Thymus (tissue), 11 donors: Measurements from ENCODE around the gene IGSF9B. TPM values are rescaled to one million over a fixed set of nuclear protein-coding genes. Genes with fewer than 3 reads are reported as not detected.

Experiments
- DNase-seq, 9 donors: peaks; one replicate each; pipeline ENCODE4 v3.0.0-alpha.2; 2013; ENCODE audit warnings: low spot score in 9 of 9, low read depth in 6 of 9, missing footprints in 1 of 9
- H3K27ac ChIP-seq, 2 donors: one replicate each; pipeline ENCODE4 v1.5.1; 2013; ENCODE audit warnings: control low read depth in 1 of 2, low read depth in 1 of 2, low read length in 1 of 2, mild to moderate bottlenecking in 1 of 2, moderate library complexity in 1 of 2
- H3K27me3 ChIP-seq, 2 donors: one replicate each; pipeline ENCODE4 v1.5.1; 2013; ENCODE audit warnings: low read length in 1 of 2; ENCODE audit not compliant: control insufficient read depth in 2 of 2, insufficient read depth in 1 of 2
- H3K36me3 ChIP-seq, 2 donors: one replicate each; pipeline ENCODE4 v1.5.1; 2013; ENCODE audit warnings: low read length in 1 of 2, mild to moderate bottlenecking in 1 of 2, moderate library complexity in 1 of 2; ENCODE audit not compliant: control insufficient read depth in 2 of 2, insufficient read depth in 2 of 2
- H3K4me1 ChIP-seq, 2 donors: one replicate each; pipeline ENCODE4 v1.5.1; 2013; ENCODE audit warnings: low read length in 2 of 2; ENCODE audit not compliant: control insufficient read depth in 2 of 2, insufficient read depth in 2 of 2
- H3K4me3 ChIP-seq, 2 donors: one replicate each; pipeline ENCODE4 v1.5.1; 2013; ENCODE audit warnings: low read length in 2 of 2, control low read depth in 1 of 2, mild to moderate bottlenecking in 1 of 2
- H3K9me3 ChIP-seq, 2 donors: one replicate each; pipeline ENCODE4 v1.5.1; 2013; ENCODE audit warnings: low read length in 1 of 2, mild to moderate bottlenecking in 1 of 2; ENCODE audit not compliant: control insufficient read depth in 2 of 2, insufficient read depth in 1 of 2
- WGBS: extraction: QIAGEN DNeasy Blood & Tissue Kit; methylation state at CpG from one replicate; pipeline ENCODE4 v1.1.7; 2013; 5-methylcytosine and 5-hydroxymethylcytosine counted together
- polyA plus RNA-seq: library from polyadenylated mRNA; stranded (reverse); fragments of 200-250 nt; gene quantifications from one replicate; pipeline ENCODE4 v1.2.3, GENCODE V29; 2013
- total RNA-seq: library from RNA; stranded (reverse); fragments of 120-200 nt; gene quantifications from one replicate; pipeline ENCODE4 v1.2.4, GENCODE V29; 2013
- donor health status: healthy.

IGSF9B gene
- total and polyA plus RNA-seq, 2 donors = 1.6 to 1.8 TPM

GRCh38 chr11:133903875-133904817, 52.6 kb downstream of the IGSF9B start:
- no peaks in the 10 kb centered on the region for H3K36me3 ChIP-seq
- peaks cover 0 to 1% of the 10 kb centered on the region in 2 donors for H3K9me3 ChIP-seq
- no peak overlapping the region for H3K27ac ChIP-seq
- DNase-seq = no peak
- H3K4me1 ChIP-seq = no peaks in the 10 kb centered on the region
- WGBS = 93% methylated on average over 8 of the region's 8 CpGs
- H3K27me3 ChIP-seq = no peaks in the 10 kb centered on the region
- no peak overlapping the region for H3K4me3 ChIP-seq

- no peak overlapping the region for H3K4me3 ChIP-seq
- no peak overlapping the region for H3K27ac ChIP-seq
- 96% methylated on average over 13 of the region's 13 CpGs for WGBS
- no peaks in the 10 kb centered on the region for H3K4me1 ChIP-seq
- peaks cover 0 to 1% of the 10 kb centered on the region in 2 donors for H3K9me3 ChIP-seq
- DNase-seq = no peak
- no peaks in the 10 kb centered on the region for H3K27me3 ChIP-seq
- no peaks in the 10 kb centered on the region for H3K36me3 ChIP-seq
Observed at GRCh38 chr11:133903056-133903455, 53.7 kb downstream of the IGSF9B start.

DNA sequence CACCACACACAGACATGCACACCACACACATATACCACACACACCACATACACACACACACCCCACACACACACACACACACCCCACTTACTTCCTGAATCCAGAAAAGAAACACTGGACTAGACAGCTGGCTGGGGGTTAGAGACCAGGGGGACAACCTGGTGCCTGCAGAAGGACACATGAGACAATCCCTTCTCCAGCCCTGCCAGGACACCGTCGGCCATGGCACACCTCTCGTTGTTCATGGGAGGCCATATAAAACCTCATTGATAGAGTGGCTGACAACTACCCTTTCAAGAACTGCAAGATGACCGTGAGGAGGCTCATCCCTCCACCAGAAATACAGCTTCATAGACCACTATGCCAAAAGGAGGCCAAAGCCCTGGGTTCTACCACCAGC, 54.3 kb downstream of the IGSF9B start:
- Histone ChIP-seq H3K27me3 (no peaks in the 10 kb centered on the region), H3K27ac (no peak overlapping the region), H3K9me3 (no peaks in the 10 kb centered on the region), H3K4me1 (no peaks in the 10 kb centered on the region), H3K36me3 (no peaks in the 10 kb centered on the region), H3K4me3 (no peak overlapping the region)
- 96% methylated on average over 4 of the region's 4 CpGs for WGBS
- no peak for DNase-seq

GRCh38 chr11:133901999-133902398, 54.8 kb downstream of the IGSF9B start:
- H3K27me3 ChIP-seq = no peaks in the 10 kb centered on the region
- H3K36me3 ChIP-seq = no peaks in the 10 kb centered on the region
- no peak for DNase-seq
- H3K27ac ChIP-seq = no peak overlapping the region
- WGBS = 97% methylated on average over 3 of the region's 3 CpGs
- H3K4me1 ChIP-seq = no peaks in the 10 kb centered on the region
- no peaks in the 10 kb centered on the region for H3K9me3 ChIP-seq
- no peak overlapping the region for H3K4me3 ChIP-seq

GRCh38 chr11:133901316-133901715, 55.5 kb downstream of the IGSF9B start:
- H3K27me3 ChIP-seq = no peaks in the 10 kb centered on the region
- WGBS = 97% methylated on average over 7 of the region's 7 CpGs
- H3K4me3 ChIP-seq = no peak overlapping the region
- H3K4me1 ChIP-seq = no peaks in the 10 kb centered on the region
- no peaks in the 10 kb centered on the region for H3K36me3 ChIP-seq
- no peak for DNase-seq
- no peak overlapping the region for H3K27ac ChIP-seq
- H3K9me3 ChIP-seq = no peaks in the 10 kb centered on the region

DNA sequence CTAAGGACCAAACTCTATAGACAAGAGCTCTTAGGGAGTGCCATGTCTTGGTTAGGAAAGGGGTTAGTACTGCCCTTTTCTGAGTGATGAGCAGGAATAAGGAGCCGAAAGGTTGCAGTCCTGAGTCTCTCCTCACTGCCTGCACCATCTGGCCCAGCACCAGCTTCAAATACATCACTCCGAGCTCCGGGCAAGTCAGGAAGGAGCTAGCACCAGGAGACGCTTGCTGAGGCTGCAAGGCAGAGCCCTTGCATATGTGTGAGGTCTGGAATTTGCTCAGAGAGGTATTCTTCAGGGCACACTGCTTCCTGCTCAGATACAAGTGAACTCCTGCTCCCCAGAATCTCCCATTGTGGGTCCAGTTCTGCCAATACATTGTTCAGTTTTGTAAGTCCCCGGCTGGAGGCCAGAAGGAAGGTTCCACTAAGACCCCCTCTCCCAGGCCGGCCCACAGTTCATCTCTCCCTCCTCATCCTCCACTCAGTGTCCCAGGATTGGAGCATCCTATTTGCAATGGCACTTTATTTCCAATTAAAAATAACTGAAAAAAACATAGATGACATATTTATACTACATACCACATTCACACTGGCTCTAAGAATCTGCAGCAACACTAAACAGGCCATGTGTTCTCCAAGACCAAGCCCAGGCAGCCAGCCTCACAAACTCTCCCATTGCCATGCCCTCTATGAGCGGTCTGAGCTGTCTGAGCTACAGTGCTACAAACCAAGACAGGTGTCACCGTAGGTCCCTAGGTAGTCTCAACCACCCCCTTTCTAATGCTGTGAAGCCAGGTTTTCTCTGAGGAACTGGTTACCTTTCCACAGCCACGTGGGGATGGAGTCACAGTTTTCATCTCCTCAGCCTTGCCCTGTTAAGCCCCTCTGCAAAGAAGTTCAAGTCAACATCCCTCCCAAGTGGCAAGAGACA, 56.3 kb downstream of the IGSF9B start:
- Histone ChIP-seq H3K36me3 (no peaks in the 10 kb centered on the region), H3K4me1 (no peaks in the 10 kb centered on the region), H3K9me3 (no peaks in the 10 kb centered on the region), H3K4me3 (no peak overlapping the region), H3K27ac (no peak overlapping the region), H3K27me3 (peaks cover 0 to 4% of the 10 kb centered on the region in 2 donors)
- no peak for DNase-seq
- WGBS = 96% methylated on average over 9 of the region's 9 CpGs

DNA sequence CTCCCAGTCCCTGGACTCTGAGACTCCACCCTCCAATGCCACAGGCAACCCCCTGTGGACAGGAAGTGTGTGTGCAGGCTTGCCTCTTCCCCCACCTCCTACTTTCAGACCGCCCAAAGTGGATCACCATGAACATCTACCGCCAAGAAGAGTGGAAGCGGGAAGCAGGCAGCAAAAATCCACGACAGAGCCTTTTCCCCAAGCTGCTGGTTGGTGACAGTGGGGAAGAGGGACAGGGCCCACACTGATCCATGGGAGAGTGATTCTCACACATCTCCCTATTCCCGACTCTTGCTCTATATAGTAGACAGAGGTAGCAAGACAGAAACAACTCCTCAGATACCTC, 58.0 kb downstream of the IGSF9B start:
- 89% methylated on average over 5 of the region's 5 CpGs for WGBS
- no peaks in the 10 kb centered on the region for H3K36me3 ChIP-seq
- H3K27ac ChIP-seq = no peak overlapping the region
- no peaks in the 10 kb centered on the region for H3K4me1 ChIP-seq
- H3K9me3 ChIP-seq = no peaks in the 10 kb centered on the region
- peaks cover 0 to 4% of the 10 kb centered on the region in 2 donors for H3K27me3 ChIP-seq
- H3K4me3 ChIP-seq = no peak overlapping the region
- no peak for DNase-seq

- Histone ChIP-seq H3K4me3 (no peak overlapping the region), H3K9me3 (no peaks in the 10 kb centered on the region), H3K36me3 (no peaks in the 10 kb centered on the region), H3K4me1 (no peaks in the 10 kb centered on the region), H3K27me3 (peaks cover 0 to 4% of the 10 kb centered on the region in 2 donors), H3K27ac (no peak overlapping the region)
- no peak for DNase-seq
- 83% methylated on average over 17 of the region's 17 CpGs for WGBS
Observed at GRCh38 chr11:133898031-133898769, 58.6 kb downstream of the IGSF9B start.
